HCT116 (cell line): ENCODE results near the gene DENND5B. TPM values are rescaled to one million over a fixed set of nuclear protein-coding genes. Genes with fewer than 3 reads are reported as not detected.

Experiments used
- ATAC-seq: fragments of 200-7000 bp; cut with Tn5 transposase; 2 replicates; pipeline ENCODE4 v1.9.1; 2020; ENCODE audit warnings: mild to moderate bottlenecking, moderate library complexity
- BruUV-seq: library from RNA; stranded (reverse); fragments of 400-500 nt; replicated peaks from 2 replicates; lab custom pipeline; 2021; lab: Mats Ljungman, UMichigan
- CTCF ChIA-PET: fragments of 300-600 bp; sonication (Branson Sonifier 250); formaldehyde crosslinking; loops from one replicate; lab custom pipeline; 2021; ENCODE audit warnings: antibody characterized with exemption; lab: Charles Lee
- POLR2A ChIA-PET: fragments of 300-600, 350-600 bp; sonication (Branson Sonifier 250); formaldehyde crosslinking; loops from one replicate; lab custom pipeline; 2021; ENCODE audit warnings: antibody characterized with exemption; lab: Charles Lee
- RAD21 ChIA-PET, 2 experiments: fragments of 300-600 bp; sonication (Branson Sonifier 250); formaldehyde crosslinking; loops; one replicate each; lab custom pipeline; 2023; ENCODE audit warnings: low total read pairs in 2 of 2; ENCODE audit not compliant: uncharacterized antibody in 2 of 2, unreplicated experiment in 2 of 2, low non-redundant PET in 1 of 2; lab: Charles Lee
- DNase-seq: peaks from one replicate; pipeline ENCODE4 v3.0.0-alpha.2; 2010; ENCODE audit warnings: low read depth, low spot score
- H2AFZ ChIP-seq: fragments of 200-600 bp; shearing (Covaris generic), sonication (generic); 2 replicates; pipeline ENCODE4 v1.6.1; 2017; ENCODE audit warnings: low read depth, mixed run types, mixed read lengths, antibody characterized with exemption, low read length; ENCODE audit not compliant: poor library complexity, severe bottlenecking
- H3K27ac ChIP-seq: 2 replicates; pipeline ENCODE4 v1.5.1; 2012; ENCODE audit warnings: low read depth, low read length
- H3K27me3 ChIP-seq: fragments of 200-600 bp; sonication (generic); 2 replicates; pipeline ENCODE4 v1.6.1; 2016; ENCODE audit warnings: mixed run types, low read length, mixed read lengths; ENCODE audit not compliant: insufficient read depth
- H3K36me3 ChIP-seq, 2 experiments: fragments of 200-500 bp in 1 of 2; fragments of 200-600 bp in 1 of 2; sonication (Bioruptor generic) in 1 of 2; sonication (generic) in 1 of 2; 2 replicates each; pipeline versions ENCODE4 v1.5.1 to v1.6.1; 2014 to 2016; ENCODE audit warnings: low read length in 2 of 2, inconsistent platforms in 1 of 2, mixed read lengths in 1 of 2, mixed run types in 1 of 2; ENCODE audit not compliant: insufficient read depth in 2 of 2, control insufficient read depth in 1 of 2
- H3K4me1 ChIP-seq, 2 experiments: fragments of 200-600 bp in 1 of 2; sonication (generic) in 1 of 2; 2 replicates each; pipeline versions ENCODE4 v1.5.1 to v1.6.1; 2012 to 2017; ENCODE audit warnings: low read length in 2 of 2, inconsistent platforms in 1 of 2, mild to moderate bottlenecking in 1 of 2, mixed read lengths in 1 of 2, mixed run types in 1 of 2, moderate library complexity in 1 of 2; ENCODE audit not compliant: insufficient read depth in 2 of 2, control insufficient read depth in 1 of 2
- H3K4me2 ChIP-seq: fragments of 200-600 bp; sonication (generic); 2 replicates; pipeline ENCODE4 v1.6.1; 2017; ENCODE audit warnings: mixed run types, low read length, mixed read lengths
- H3K4me3 ChIP-seq, 2 experiments: fragments of 200-600 bp in 1 of 2; sonication (generic) in 1 of 2; replicated peaks in 1 of 2; 2 replicates each; pipeline ENCODE4 v1.5.1; 2011 to 2016; ENCODE audit warnings: low read length in 2 of 2, control low read depth in 1 of 2, low read depth in 1 of 2, mild to moderate bottlenecking in 1 of 2, mixed read lengths in 1 of 2, mixed run types in 1 of 2
- H3K79me2 ChIP-seq: fragments of 200-600 bp; sonication (generic); 2 replicates; pipeline ENCODE4 v1.6.1; 2017; ENCODE audit warnings: mild to moderate bottlenecking, mixed run types, low read length, moderate library complexity, mixed read lengths; ENCODE audit not compliant: insufficient read depth
- H3K9ac ChIP-seq: fragments of 200-600 bp; sonication (generic); 2 replicates; pipeline ENCODE4 v1.6.1; 2016; ENCODE audit warnings: low read length, mixed read lengths
- H3K9me2 ChIP-seq: fragments of 200-600 bp; sonication (generic), shearing (Covaris generic); 2 replicates; pipeline ENCODE4 v1.6.1; 2017; ENCODE audit warnings: mixed run types, mild to moderate bottlenecking, moderate library complexity; ENCODE audit not compliant: insufficient read depth
- H3K9me3 ChIP-seq, 2 experiments: fragments of 200-500 bp in 1 of 2; fragments of 200-600 bp in 1 of 2; sonication (Bioruptor generic) in 1 of 2; sonication (generic) in 1 of 2; 2 replicates each; pipeline ENCODE4 v1.6.1; 2014 to 2017; ENCODE audit warnings: low read length in 2 of 2, mixed read lengths in 2 of 2, inconsistent platforms in 1 of 2, low read depth in 1 of 2, mild to moderate bottlenecking in 1 of 2, mixed run types in 1 of 2, moderate library complexity in 1 of 2; ENCODE audit not compliant: control insufficient read depth in 1 of 2, insufficient read depth in 1 of 2
- H4K20me1 ChIP-seq: fragments of 200-600 bp; sonication (generic), shearing (Covaris generic); 2 replicates; pipeline ENCODE4 v1.6.1; 2017; ENCODE audit warnings: mixed run types, mild to moderate bottlenecking, moderate library complexity; ENCODE audit not compliant: insufficient read depth
- ATF3 ChIP-seq: IDR thresholded peaks from 2 replicates; pipeline ENCODE4 v1.6.1; 2012
- CBX3 ChIP-seq: IDR thresholded peaks from 2 replicates; pipeline ENCODE4 v1.6.1; 2012; ENCODE audit warnings: low read depth
- CTCF ChIP-seq, 3 experiments: fragments of 200-600 bp in 1 of 3; sonication (generic) in 1 of 3; IDR thresholded peaks in 2 of 3; conservative IDR thresholded peaks in 1 of 3; 2 replicates each; pipeline ENCODE4 v1.5.1; 2012 to 2017; ENCODE audit warnings: low read depth in 2 of 3, low read length in 2 of 3, antibody characterized with exemption in 1 of 3, borderline replicate concordance in 1 of 3, control low read depth in 1 of 3, mild to moderate bottlenecking in 1 of 3, mixed read lengths in 1 of 3, mixed run types in 1 of 3, moderate library complexity in 1 of 3; ENCODE audit not compliant: insufficient read depth in 1 of 3
- EGR1 ChIP-seq: IDR thresholded peaks from 2 replicates; pipeline ENCODE4 v1.6.1; 2012; ENCODE audit warnings: low read depth
- ELF1 ChIP-seq: IDR thresholded peaks from 2 replicates; pipeline ENCODE4 v1.6.1; 2012; ENCODE audit warnings: low read depth, borderline replicate concordance
- EZH2 ChIP-seq: fragments of 200-600 bp; sonication (generic); IDR thresholded peaks from 2 replicates; pipeline ENCODE4 v1.6.1; 2017; ENCODE audit warnings: antibody characterized with exemption, mixed run types
- EZH2phosphoT487 ChIP-seq: fragments of 200-600 bp; IDR thresholded peaks from 2 replicates; pipeline ENCODE4 v1.6.1; 2018; ENCODE audit warnings: antibody characterized with exemption, borderline replicate concordance
- FOSL1 ChIP-seq: IDR thresholded peaks from 2 replicates; pipeline ENCODE4 v1.6.1; 2012; ENCODE audit warnings: low read depth
- JUND ChIP-seq: IDR thresholded peaks from 2 replicates; pipeline ENCODE4 v1.6.1; 2012
- MAX ChIP-seq: IDR thresholded peaks from 2 replicates; pipeline ENCODE4 v1.6.1; 2012
- POLR2A ChIP-seq: IDR thresholded peaks from 2 replicates; pipeline ENCODE4 v1.7.0; 2011; ENCODE audit warnings: borderline replicate concordance; ENCODE audit not compliant: insufficient read depth, insufficient read length; ENCODE audit errors: extremely low read depth
- POLR2AphosphoS5 ChIP-seq: IDR thresholded peaks from 2 replicates; pipeline ENCODE4 v1.6.1; 2011; ENCODE audit warnings: mild to moderate bottlenecking, low read depth, low read length, moderate library complexity
- SIN3A ChIP-seq: IDR thresholded peaks from 2 replicates; pipeline ENCODE4 v1.6.1; 2012; ENCODE audit warnings: low read depth
- SP1 ChIP-seq: IDR thresholded peaks from 2 replicates; pipeline ENCODE4 v1.6.1; 2012; ENCODE audit warnings: low read depth
- SRF ChIP-seq: IDR thresholded peaks from 2 replicates; pipeline ENCODE4 v1.6.1; 2012; ENCODE audit warnings: low read depth
- TCF7L2 ChIP-seq: IDR thresholded peaks from 2 replicates; pipeline ENCODE4 v1.7.0; 2011; ENCODE audit warnings: borderline replicate concordance, inconsistent platforms; ENCODE audit not compliant: insufficient read depth, insufficient read length; ENCODE audit errors: extremely low read depth
- YY1 ChIP-seq: IDR thresholded peaks from 2 replicates; pipeline ENCODE4 v1.6.1; 2011; ENCODE audit warnings: low read length, low read depth, moderate library complexity, mild to moderate bottlenecking; ENCODE audit not compliant: insufficient replicate concordance; ENCODE audit errors: extremely low read depth
- ZBTB33 ChIP-seq: IDR thresholded peaks from 2 replicates; pipeline ENCODE4 v1.6.1; 2011; ENCODE audit warnings: mild to moderate bottlenecking, low read length, moderate library complexity; ENCODE audit not compliant: insufficient replicate concordance; ENCODE audit errors: extremely low read depth
- ZFX ChIP-seq: fragments of 450-650 bp; IDR thresholded peaks from 2 replicates; pipeline ENCODE4 v1.6.1; 2017
- ZNF274 ChIP-seq: fragments of 200-500 bp; sonication (Bioruptor generic); IDR thresholded peaks from 2 replicates; pipeline ENCODE4 v1.6.1; 2014; ENCODE audit warnings: mild to moderate bottlenecking, low read depth, low read length, inconsistent platforms
- intact Hi-C: fragments of 100-400 bp; cut with micrococcal nuclease; formaldehyde crosslinking; loops from 2 replicates; pipeline ENCODE4 v1.10.0; 2022
- total RNA-seq: library from RNA; stranded (reverse); gene quantifications from one replicate; pipeline ENCODE4 v1.2.1, GENCODE V29; 2021; ENCODE audit not compliant: unreplicated experiment

The DENND5B gene
- total RNA-seq, 1 experiment from 2014 or later, result 19.2 TPM

GRCh38 chr12:31491241-31491794 is 99.6 kb downstream of the DENND5B start:
- H4K20me1 ChIP-seq, result no peaks in the 10 kb centered on the region
- no TSS peak for BruUV-seq
- no peak overlapping the region for H2AFZ ChIP-seq
- no peak for DNase-seq
- intact Hi-C loops, result no loop called here
- ChIA-PET CTCF (no interaction called here), RAD21 (no interaction called here), POLR2A (interaction anchor here (1.2 to 1.4 kb wide), 2 partner anchors 9 to 65 kb away, joined by 3 to 5 read pairs; no protein-coding TSS in a partner anchor)
- H3K27ac ChIP-seq, result peak overlapping the region; percentile 95
- H3K4me2 ChIP-seq, result peak overlapping the region; percentile 72
- H3K27me3 ChIP-seq, result no peaks in the 10 kb centered on the region
- peak; percentile 11; the same call in 1 of the 2 replicates for ATAC-seq
- H3K9me3 ChIP-seq, result no peaks in the 10 kb centered on the region
- no peak for TF ChIP-seq CBX3
- TF ChIP-seq ZFX, result no peak
- no peak for TF ChIP-seq SP1
- no peak for TF ChIP-seq YY1
- TF ChIP-seq EGR1, result no peak
- TF ChIP-seq ELF1, result no peak
- TF ChIP-seq SRF, result no peak
- TF ChIP-seq EZH2, result no peak
- no peak for TF ChIP-seq JUND
- TF ChIP-seq POLR2A, result no peak
- TF ChIP-seq POLR2AphosphoS5, result no peak
- TF ChIP-seq MAX, result no peak
- TF ChIP-seq ZNF274, result no peak
- TF ChIP-seq TCF7L2, result no peak
- no peak for TF ChIP-seq ZBTB33
- TF ChIP-seq ATF3, result no peak
- TF ChIP-seq EZH2phosphoT487, result no peak
- no peak for TF ChIP-seq FOSL1
- no peak for TF ChIP-seq CTCF (IDR thresholded peaks at IDR 0.05 in 2 of 3, conservative IDR thresholded peaks at IDR 0.05 in 1 of 3; ENCODE audit: borderline replicate concordance in 1 of 3, insufficient read depth in 1 of 3, low read depth in 2 of 3, low read length in 2 of 3)
- no peak for TF ChIP-seq SIN3A
- peak overlapping the region in 1 of 2 experiments; percentile 37; a peak in 2 of 4 replicates for H3K4me3 ChIP-seq
- H3K36me3 ChIP-seq, result peaks cover 0 to 5% of the 10 kb centered on the region in 2 experiments; a peak in 1 of 4 replicates
- peak overlapping the region; percentile 52 for H3K9ac ChIP-seq
- H3K4me1 ChIP-seq, result peaks cover 78 to 88% of the 10 kb centered on the region in 2 experiments
- H3K79me2 ChIP-seq, result 0 out of 2 replicates have a peak, but pooled peaks cover 3% of the 10 kb centered on the region
- H3K9me2 ChIP-seq, result no peaks in the 10 kb centered on the region
